Right hindlimb (tissue), 1 donor: ENCODE results near the gene TEKTIP1.

ENCODE experiments used
- DNase-seq: peaks from one replicate; pipeline ENCODE4 v3.0.0-alpha.2; 2018

TEKTIP1 gene

DNA sequence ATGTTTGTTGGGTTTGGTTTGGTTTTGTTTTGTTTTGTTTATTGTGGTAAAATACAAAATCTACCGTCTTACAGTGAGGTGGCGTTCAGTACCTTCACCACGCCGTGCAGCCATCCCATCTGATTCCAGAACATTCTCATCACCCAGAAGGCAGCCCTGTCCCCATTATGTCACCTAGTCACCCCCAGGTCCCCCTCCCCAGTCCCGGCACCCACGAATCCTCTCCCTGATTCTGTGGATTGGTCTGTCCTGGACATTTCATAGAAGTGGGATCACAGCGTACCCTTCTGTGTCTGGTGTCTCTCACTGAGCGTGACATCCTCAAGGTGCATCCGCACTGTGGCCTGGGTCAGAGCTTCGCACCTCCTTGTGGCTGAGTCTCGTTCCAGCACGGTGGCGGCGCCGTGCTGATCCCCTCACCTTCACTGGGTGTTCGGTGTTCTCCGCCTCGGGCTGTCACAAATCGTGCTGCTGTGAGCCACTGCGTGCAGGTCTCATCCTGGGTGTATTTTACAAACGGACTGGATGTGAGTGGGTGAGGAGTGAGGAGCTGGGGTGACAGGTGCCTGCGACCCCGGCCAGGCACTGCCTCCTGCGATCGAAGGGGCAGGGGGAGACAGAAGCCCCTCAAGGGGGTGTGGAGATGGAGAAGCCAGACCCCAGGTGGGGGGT, 580 bp upstream of the TEKTIP1 start:
- DNase-seq: no peak

DNA sequence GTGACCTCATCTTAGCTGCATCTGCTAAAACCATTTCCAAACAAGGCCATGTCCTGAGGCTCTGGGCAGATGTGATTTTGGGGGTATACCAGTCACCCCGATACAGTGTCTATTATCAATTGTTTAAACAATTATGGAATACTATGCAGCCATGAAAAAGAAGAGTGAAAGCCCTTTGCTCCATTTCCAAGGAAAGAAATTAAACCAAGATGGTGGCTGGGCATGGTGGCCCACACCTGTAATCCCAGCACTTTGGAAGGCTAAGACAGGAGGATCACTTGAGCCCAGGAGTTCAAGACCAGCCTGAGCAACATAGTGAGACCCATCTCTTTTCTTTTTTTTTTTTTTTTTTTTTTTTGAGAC, 763 bp downstream of the TEKTIP1 start:
- DNase-seq: no peak

DNA sequence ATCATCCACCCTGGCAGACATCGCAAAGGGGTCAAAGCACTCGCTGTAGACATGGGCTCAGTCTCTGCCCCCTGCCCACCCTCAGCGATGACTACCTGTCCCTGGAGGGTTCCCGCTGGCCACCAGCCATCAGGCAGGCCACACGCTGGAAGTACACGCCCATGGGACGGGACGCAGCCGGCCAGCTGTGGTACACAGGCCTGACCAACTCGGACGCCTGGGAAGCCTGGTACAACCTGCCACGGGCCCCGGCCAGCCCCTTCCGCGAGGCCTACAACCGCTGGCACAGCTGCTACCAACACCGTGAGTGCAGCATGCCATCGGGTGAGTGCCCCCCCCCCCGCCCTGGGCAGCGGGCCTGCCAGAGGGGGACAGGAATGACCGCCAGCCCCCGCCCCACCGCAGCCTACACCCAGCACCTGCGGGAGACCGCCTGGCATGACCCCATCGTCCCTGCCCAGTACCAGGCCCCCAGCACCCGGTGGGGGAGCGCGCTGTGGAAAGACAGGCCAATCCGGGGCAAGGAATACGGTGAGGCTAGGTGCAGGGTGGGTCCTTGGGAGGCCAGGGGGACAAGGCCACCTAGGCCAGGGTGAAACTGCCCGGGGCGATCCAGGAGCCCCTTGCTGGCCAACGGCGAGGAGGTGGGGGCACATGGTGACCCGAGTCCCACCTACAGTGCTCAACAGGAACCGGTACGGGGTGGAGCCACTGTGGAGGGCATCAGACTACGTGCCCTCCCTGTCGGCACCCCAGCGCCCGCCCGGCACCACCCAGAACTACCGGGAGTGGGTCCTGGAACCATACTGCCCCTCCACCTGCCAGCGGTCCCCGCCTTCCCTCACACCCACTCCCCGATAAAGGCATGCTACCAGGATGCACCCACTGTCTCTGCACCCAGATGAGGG, 4.4 kb downstream of the TEKTIP1 start:
- peak; percentile 53 for DNase-seq

DNA sequence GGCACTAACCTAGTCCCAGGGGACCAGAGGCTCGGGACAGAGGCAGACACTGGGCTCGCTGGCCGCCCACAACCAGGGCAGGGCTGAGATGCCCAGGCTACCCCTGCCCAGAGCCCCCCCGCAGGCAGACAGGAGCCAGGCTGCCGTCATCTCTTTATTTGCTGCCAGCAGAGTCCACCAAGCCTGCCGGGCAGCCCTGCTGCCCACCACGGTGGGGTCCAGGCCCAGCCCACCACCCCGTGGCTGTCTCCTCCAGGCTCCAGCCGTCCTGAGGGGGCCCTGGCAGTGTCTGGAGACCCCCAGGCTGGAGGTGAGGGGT, 5.0 kb downstream of the TEKTIP1 start:
- no peak for DNase-seq

DNA sequence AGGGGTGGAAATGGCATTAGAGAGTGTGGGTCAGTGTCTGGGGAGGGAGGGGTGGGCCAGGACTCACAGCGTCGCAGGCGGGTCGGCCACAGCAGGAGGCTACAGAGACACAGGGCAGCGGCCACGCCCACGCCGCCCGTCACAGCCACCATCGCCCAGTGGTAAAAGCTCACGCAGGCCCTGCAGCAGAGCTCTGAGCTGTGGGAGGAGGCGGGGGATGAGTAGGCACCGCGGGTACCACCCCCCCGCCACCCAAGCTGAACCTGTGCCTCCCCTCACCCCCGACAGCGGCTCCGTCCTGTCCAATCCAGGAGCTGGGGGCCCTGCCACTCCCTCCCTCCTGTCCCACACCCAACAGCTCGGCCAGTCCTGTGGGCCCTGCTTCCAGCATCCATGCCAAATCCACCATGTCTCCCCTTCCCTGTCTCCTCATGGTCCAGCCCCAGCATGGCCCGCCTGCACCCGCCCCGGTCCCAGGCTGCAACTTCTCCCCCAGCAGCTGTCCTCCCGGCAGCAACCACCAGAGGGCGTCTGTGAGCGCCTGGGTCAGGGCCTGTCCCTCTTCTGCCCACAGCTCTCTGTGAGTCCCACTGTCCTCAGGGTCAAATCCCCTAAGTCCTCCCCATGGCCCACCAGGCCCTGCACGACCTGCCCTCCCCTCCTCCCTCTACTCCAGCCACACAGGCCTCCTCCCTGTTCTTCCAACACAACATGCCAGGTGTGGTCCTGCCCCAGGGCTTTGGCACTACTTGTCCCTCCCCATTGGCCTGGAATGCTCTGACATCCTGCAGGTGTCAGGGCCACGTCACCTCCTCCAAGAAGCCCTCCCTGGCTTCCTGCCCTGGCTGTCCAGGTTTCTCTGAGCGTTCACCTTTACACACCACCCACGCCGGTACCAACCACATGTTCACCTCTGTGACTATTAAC, 6.0 kb downstream of the TEKTIP1 start:
- DNase-seq: peak; percentile 60

DNA sequence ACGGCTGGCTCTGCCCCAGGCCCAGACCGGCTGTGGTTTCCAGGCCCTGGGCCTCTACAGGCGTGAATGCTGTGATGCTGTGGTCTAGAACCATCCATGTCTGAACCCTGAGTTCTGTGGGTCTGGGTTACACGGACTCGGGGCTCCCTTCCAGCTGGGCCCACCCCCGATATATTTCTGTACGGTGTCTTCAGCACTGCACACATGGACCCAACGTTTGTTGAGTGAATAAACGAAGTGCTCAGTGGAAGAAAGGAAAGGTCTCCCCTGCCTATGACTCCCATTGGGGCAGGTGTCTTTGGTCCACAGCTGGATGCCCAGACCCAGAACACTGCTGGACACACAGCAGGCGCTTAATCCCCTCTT, 6.7 kb downstream of the TEKTIP1 start:
- no peak for DNase-seq

DNA sequence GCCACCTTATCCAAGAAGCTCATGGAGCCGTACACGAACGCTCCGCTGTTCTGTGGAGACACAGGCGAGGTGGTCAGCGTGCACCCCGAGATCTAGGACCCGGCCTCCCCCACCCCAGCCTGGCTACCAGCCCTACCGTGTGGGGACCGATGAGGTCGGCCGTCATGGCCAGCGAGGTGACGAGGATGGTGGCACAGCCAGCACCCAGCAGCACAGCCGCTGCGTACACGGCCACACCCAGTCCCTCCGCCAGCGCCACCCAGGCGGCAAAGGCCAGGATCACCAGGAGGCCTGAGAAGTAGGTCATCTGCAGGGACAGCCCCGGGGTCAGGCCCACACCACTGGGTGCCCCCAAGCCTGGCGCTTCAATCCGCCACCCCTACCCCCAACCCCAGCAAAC, 7.1 kb downstream of the TEKTIP1 start:
- no peak for DNase-seq

DNA sequence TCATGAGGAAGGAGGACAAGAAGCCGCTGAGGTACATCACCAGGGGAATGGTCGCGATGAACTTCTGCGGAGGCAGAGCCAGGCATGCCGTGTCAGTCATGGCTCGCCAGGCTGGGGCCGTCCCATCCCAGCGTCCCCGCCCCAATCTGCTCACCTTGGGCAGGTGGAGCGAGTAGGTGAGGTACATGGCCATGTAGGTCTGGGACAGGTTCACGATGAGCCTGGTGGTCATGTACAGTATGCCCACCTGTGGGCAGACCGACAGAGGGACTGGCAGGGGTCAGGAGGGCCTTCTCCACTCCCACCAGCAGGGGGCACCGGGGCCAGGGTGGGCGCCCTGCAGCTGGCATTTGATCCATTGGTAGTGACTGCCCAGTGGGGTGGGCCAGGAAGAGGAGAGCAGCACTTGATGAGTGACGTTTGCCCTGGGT, 8.3 kb downstream of the TEKTIP1 start:
- no peak for DNase-seq

DNA sequence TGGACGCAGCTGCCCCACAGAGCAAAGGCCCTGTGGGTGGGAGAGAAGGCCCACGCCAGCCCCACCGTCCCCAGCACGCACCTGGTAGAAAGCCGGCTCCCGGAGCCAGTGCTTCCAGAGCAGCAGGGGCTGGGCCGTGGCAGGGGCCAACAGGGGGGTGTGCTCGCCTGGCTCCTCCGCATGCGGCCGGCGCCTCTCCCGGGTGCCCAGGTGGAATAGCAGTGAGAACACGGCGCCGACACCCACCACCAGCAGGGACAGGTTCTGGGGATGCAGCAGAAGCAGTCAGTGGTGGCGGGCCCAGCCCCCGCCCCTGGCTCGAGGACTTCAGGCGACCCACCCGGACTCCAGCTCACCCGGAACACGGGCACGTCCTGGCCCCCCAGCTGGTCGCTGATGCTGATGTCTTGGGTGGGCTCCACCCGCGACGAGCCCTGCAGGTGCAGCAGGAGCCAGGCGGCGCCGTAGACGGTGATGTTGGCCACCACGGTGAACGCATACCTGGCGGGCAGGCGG, 8.9 kb downstream of the TEKTIP1 start:
- no peak for DNase-seq

DNA sequence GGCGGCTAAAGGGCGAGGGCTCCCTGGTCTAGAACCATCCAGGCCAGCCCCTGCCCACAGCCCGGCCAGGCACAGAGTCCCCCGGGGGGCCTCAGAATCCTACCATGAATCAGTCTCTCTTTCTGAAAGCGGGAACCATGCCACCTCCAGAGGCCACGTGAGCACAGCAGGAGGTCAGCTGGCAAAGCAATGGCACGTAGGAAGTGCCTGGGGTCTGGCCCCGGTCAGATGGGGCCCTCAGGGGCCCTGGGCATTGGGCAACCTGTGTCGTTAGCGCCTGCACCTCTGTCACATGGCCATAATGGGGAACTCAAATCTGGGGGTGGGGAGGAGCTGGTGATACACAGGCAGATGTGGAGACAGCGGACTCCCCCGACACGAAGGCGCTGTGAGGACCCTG, 9.6 kb downstream of the TEKTIP1 start:
- no peak for DNase-seq

DNA sequence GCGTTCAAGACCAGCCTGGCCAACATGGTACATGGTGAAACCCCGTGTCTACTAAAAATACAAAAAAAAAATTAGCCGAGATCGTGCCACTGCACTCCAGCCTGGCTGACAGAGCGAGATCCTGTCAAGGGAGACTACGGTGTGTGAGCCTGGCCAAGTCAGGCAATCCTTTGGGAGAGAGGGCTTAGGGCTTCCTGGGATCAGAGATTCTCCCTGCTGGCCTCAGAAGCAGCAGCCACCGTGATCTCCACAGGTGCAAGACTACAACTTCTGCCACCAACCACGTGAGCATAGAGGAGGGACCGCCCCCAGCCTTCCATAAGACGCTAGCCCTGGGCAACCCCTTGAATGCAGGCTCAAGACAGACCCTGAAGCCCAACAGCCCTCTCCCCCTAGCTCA, 10.8 kb downstream of the TEKTIP1 start:
- no peak for DNase-seq

DNA sequence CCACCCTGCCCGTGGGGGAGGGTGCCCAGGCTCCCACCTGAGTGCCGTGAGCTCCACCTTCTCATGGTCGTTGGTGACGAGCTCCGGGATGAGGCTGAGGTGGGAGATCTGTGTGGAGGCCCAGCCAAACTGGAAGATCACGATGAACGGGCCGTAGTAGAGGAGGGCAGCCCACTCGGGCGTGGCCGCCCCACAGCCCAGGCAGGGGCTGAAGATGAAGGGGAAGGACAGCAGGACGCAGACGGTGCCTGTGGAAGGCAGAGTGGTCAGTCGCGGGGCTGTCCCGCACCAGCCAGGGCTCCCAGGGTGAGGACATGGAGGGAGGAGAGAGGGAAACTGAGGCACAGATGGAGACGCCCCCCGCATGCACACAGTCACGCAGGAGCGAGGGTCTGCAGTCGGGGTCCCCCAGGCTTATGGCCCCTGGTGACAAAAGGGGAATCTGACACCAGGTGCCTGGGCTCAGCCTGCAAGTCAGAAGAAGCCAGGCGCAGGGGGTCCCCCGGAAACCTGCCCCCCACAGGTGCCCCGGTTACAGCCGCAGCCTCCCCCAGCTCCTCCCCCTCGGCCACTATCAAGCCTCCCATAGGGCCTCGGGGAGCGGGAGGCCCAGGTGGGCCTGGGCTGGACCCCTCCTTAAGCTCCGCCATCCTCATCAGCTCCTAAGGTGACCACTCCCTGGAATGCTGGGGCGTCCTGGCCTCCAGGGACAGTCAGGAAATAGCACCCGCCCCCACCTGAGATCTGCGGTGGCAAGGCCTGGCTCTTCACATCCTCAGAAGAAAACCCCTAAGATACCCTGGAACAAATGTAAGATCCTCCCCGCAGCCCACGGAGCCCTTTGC, 12.2 kb downstream of the TEKTIP1 start:
- DNase-seq: no peak

DNA sequence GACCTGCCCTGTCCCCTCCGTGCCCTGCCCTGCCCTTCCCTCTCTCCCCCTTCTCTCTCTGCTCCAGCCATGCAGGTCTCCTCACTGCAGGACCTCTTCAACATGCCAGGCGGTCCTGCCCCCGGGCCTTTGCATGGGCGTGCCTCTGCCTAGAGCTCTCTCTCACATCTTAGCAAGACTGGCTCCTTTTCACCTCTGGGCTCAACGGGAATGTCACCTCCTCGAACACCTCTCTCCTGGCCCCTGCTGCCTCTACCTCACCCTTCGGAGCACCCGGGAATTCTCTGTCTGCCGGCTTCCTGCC, 12.8 kb downstream of the TEKTIP1 start:
- DNase-seq: no peak

DNA sequence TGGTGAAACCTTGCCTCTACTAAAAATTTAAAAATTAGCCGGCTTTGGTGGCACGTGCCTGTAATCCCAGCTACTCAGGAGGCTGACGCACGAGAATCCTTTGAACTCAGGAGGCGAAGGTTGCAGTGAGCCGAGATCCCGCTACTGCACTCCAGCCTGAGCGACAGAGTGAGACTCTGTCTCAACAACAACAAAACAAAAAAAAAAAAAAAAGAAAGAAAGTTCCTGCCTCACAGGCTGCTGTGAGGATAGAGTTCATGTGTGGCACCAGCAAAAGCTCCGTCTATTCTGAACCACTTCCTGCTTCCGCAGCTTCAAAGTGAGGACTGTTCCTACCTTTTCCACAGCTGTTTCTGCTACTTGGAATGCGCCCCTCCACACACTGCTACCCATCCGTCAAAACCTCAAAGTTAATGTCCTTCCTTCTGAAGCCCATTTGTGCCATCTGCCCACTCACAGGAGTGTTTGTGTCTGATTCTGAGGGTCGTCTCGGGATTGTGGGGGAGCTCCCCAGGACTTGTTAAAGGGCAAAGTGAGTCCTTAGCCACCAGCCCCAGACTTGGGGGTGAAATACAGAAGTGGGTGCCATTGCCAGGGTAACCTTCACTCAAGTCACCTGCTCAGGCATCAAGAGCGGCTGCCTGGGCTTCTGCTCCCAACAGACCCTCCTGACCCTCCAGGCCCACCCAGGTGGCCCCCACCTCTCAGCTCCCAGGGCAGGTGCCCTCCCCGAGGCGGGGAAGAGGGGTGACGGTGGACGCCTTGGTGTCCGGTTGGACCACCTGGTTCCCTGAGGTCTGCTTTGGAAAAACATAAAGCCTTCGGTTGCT, 15.5 kb downstream of the TEKTIP1 start:
- no peak for DNase-seq

DNA sequence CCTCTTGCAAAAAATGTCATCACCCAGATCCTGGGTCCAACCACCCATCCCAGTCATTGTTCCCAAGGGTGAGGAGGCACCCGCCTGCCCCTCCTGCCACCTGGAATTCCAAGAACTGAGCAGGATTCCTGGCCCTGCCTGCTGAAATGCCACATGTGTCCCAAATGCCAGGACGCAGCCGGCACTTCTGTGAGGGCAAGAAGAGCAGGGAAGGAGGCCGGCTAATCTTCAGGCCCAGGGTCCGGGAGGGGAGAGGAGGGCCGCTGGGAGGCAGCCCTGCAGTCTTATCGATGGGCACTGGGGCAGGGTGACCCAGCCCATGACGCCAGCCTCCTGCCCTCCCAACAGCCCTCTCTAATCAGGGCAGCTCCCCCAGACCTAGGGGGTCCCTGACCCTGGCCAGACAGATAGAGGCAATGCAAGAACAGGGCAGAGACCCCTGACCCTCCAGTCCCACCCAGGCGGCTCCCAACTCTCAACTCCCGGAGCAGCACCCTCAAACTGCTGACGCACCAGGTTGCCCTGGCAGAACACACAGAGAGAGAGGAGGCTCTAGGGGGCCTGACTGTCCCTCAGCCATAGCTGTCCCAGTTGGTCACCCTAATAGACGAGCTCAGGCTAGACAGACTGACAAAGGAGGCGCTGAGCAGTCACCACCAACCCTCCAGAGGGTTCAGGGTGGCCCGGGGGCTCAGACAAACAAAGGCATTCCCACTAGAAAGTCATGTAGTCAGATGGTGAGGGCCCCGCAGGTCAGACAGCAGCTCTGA, 16.9 kb downstream of the TEKTIP1 start:
- DNase-seq: no peak

DNA sequence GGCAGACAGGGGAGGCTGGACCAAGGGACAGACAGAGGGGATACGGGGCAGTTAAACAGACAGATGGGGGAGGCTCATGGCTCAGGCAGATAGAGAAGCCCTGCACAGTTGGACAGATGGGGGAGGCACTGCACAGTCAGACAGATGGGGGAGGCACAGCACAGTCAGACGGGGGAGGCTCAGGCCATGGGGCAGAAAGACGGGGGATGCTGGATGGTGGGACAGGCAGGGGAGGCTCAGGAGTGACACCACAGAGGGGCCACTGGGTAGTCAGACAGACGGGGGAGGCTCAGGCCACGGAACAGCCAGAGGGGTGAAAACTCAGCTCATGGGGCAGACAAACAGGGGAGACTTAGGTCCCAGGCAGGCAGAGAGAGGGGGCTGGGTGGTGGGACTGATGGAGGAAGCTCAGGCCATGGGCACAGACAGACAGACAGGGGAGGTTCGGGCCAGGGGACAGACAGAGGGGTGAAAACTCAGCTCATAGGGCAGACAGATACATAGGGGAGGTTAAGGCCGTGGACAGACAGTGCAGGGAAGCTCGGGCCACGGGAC, 17.5 kb downstream of the TEKTIP1 start:
- no peak for DNase-seq

DNA sequence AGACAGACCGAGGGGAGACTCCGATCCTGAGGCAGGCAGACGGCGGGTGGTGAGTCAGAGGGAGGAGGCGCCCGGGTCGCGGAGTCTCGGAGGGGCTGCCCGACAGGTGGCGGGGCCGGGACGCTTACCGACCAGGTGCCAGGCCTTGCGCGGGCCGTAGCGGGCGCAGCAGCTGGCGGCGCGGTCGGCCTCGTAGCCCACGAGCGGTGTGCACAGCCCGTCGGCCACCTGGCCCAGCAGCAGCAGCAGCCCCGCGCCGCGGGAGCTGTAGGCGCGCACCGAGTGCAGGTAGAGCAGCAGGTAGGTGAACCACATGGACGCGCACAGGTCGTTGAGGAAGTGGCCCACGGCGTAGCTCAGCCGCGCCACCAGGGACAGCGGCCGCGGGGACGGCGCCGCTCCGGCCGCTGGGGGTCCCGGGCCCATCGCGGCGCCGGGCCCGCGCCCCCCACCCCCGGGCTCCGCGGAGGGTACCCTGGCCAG, 18.0 kb downstream of the TEKTIP1 start:
- DNase-seq: no peak

DNA sequence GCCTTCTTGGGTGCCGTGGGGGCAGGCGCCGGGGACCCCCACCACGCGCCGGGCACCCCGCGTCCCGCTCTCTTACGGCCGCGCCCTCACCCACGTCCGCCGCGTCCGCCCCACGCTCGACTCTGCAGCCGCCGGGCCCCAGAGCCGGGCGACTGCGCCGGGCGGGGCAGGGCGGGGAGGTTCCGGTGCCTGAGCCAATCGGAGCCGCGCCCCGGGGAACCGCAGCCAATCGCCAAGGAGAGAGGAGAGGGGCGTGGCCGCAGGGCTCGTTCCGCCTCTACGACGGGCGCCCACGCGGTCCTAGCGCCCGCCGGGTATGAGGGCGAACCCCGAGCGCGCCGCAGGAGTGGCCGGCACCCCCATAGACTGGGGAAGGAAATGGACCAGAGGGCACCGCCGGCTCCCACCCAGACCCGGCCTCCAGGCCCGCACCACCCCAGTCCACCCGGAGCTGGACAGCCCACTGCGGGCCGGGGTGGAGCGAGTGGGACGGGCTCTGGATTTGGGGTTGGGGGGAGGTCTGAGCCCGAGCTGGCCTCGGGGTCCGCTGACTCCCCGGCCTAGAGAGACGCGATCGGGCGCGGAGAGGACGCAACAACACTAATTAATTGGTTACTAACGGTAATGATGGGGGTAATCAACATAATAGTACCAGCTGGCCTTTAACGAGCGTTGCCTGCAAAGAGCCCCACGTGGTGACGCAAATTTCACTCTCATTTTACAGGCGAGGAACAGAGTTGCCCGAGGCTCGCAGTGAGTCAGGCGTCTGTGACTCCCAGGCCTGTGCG, 18.7 kb downstream of the TEKTIP1 start, which contains the start of gene MFSD12:
Gene MFSD12, minus strand, starts transcription at position 126 of the 788 bp plus-strand sequence. CDS start 183 bp downstream, outside the sequence.
- DNase-seq: peak; percentile 96
